Measurements from ENCODE around the gene TGFBI.

- TF ChIP-seq CTCF (IDR thresholded peaks at IDR 0.05), result no peak
- no peak for TF ChIP-seq EZH2phosphoT487 (IDR thresholded peaks at IDR 0.05)
- no peak for TF ChIP-seq EZH2 (IDR thresholded peaks at IDR 0.05)
Measured at GRCh38 chr5:136013559-136013958, 15.2 kb upstream of the TGFBI start.
